OCI-LY7 (cell line): ENCODE results near the gene ROBO1. TPM values are rescaled to one million over a fixed set of nuclear protein-coding genes. Genes with fewer than 3 reads are reported as not detected.

Experiments used
- BruUV-seq: library from RNA; stranded (reverse); fragments of 400-500 nt; replicated peaks from 2 replicates; lab custom pipeline; 2021; lab: Mats Ljungman, UMichigan
- CTCF ChIA-PET: fragments of 300-600 bp; sonication (Branson Sonifier 250); formaldehyde crosslinking; loops from one replicate; lab custom pipeline; 2022; ENCODE audit warnings: antibody characterized with exemption; ENCODE audit not compliant: unreplicated experiment; lab: Charles Lee
- POLR2A ChIA-PET: fragments of 300-600 bp; sonication (Branson Sonifier 250); formaldehyde crosslinking; loops from one replicate; lab custom pipeline; 2022; ENCODE audit warnings: antibody characterized with exemption; lab: Charles Lee
- DNase-seq: peaks from one replicate; pipeline ENCODE4 v3.0.0-alpha.2; 2015; ENCODE audit warnings: low spot score
- H2AFZ ChIP-seq: fragments of 200-600 bp; sonication (generic), shearing (Covaris generic); 2 replicates; pipeline ENCODE4 v1.6.1; 2014; ENCODE audit warnings: mild to moderate bottlenecking, antibody characterized with exemption, low read length, moderate library complexity
- H3K27ac ChIP-seq: fragments of 200-600 bp; sonication (generic); 2 replicates; pipeline ENCODE4 v1.5.1; 2014; ENCODE audit warnings: mixed run types, low read depth, mild to moderate bottlenecking, moderate library complexity, low read length, inconsistent platforms; ENCODE audit not compliant: poor library complexity, severe bottlenecking
- H3K36me3 ChIP-seq: fragments of 200-600 bp; sonication (generic); 2 replicates; pipeline ENCODE4 v1.6.1; 2014; ENCODE audit warnings: mild to moderate bottlenecking, antibody characterized with exemption, low read length, moderate library complexity, mixed read lengths; ENCODE audit not compliant: insufficient read depth
- H3K4me1 ChIP-seq: fragments of 200-600 bp; sonication (generic); 2 replicates; pipeline ENCODE4 v1.5.1; 2014; ENCODE audit warnings: mild to moderate bottlenecking, low read length; ENCODE audit not compliant: insufficient read depth, poor library complexity, severe bottlenecking
- H3K4me2 ChIP-seq: fragments of 200-600 bp; sonication (generic); 2 replicates; pipeline ENCODE4 v1.6.1; 2014; ENCODE audit warnings: mild to moderate bottlenecking, low read length
- H3K4me3 ChIP-seq: fragments of 200-600 bp; sonication (generic); 2 replicates; pipeline ENCODE4 v1.5.1; 2014; ENCODE audit warnings: mild to moderate bottlenecking, low read depth, low read length; ENCODE audit not compliant: poor library complexity, severe bottlenecking
- H3K79me2 ChIP-seq: fragments of 200-600 bp; sonication (generic); 2 replicates; pipeline ENCODE4 v1.6.1; 2016; ENCODE audit warnings: low read depth, mild to moderate bottlenecking, low read length, moderate library complexity, mixed read lengths; ENCODE audit not compliant: insufficient read depth
- H3K9me2 ChIP-seq: fragments of 200-600 bp; sonication (generic); 2 replicates; pipeline ENCODE4 v1.6.1; 2016; ENCODE audit warnings: mild to moderate bottlenecking, low read length, mixed read lengths; ENCODE audit not compliant: insufficient read depth
- H3K9me3 ChIP-seq: fragments of 200-600 bp; sonication (generic); 2 replicates; pipeline ENCODE4 v1.6.1; 2014; ENCODE audit warnings: mild to moderate bottlenecking, mixed run types, low read length, mixed read lengths
- H4K20me1 ChIP-seq: fragments of 200-600 bp; sonication (generic); 2 replicates; pipeline ENCODE4 v1.6.1; 2014; ENCODE audit warnings: mild to moderate bottlenecking, antibody characterized with exemption, low read length, moderate library complexity, mixed read lengths; ENCODE audit not compliant: insufficient read depth
- CTCF ChIP-seq: fragments of 200-600 bp; sonication (generic); conservative IDR thresholded peaks from 2 replicates; pipeline ENCODE4 v1.5.1; 2014; ENCODE audit warnings: mild to moderate bottlenecking, antibody characterized with exemption, low read length, moderate library complexity, mixed read lengths
- EZH2phosphoT487 ChIP-seq: fragments of 200-600 bp; sonication (generic); IDR thresholded peaks from 2 replicates; pipeline ENCODE4 v1.6.1; 2018; ENCODE audit warnings: low read depth, borderline replicate concordance, mild to moderate bottlenecking, mixed run types, antibody characterized with exemption, low read length, moderate library complexity, mixed read lengths
- intact Hi-C: fragments of 100-400 bp; cut with micrococcal nuclease; formaldehyde crosslinking; loops from one replicate; pipeline ENCODE4 v1.10.0; 2022; ENCODE audit not compliant: unreplicated experiment
- total RNA-seq, 2 experiments: library from RNA; depleted of rRNA in 1 of 2; stranded (reverse); fragments of >200 nt in 1 of 2; shearing (Covaris generic) in 1 of 2; gene quantifications; 2 replicates each; pipeline ENCODE4 v1.2.3, GENCODE V29; 2014 to 2022

The ROBO1 gene
- total RNA-seq, 2 experiments from 2014 or later, result not detected

- no peaks in the 10 kb centered on the region for H4K20me1 ChIP-seq
- BruUV-seq, result no TSS peak
- no peak for DNase-seq
- ChIA-PET CTCF (no interaction called here), POLR2A (no interaction called here)
- no peaks in the 10 kb centered on the region for H3K36me3 ChIP-seq
- H3K4me2 ChIP-seq, result no peak overlapping the region
- no peak overlapping the region for H2AFZ ChIP-seq
- H3K4me3 ChIP-seq, result no peak overlapping the region
- no peak for TF ChIP-seq CTCF
- no peak for TF ChIP-seq EZH2phosphoT487
- H3K27ac ChIP-seq, result no peak overlapping the region
- no peaks in the 10 kb centered on the region for H3K4me1 ChIP-seq
- intact Hi-C loops, result no loop called here
- H3K79me2 ChIP-seq, result no peaks in the 10 kb centered on the region
- H3K9me3 ChIP-seq, result no peaks in the 10 kb centered on the region
- no peaks in the 10 kb centered on the region for H3K9me2 ChIP-seq
Observed at GRCh38 chr3:78906930-78907329, 860.9 kb downstream of the ROBO1 start.

DNA sequence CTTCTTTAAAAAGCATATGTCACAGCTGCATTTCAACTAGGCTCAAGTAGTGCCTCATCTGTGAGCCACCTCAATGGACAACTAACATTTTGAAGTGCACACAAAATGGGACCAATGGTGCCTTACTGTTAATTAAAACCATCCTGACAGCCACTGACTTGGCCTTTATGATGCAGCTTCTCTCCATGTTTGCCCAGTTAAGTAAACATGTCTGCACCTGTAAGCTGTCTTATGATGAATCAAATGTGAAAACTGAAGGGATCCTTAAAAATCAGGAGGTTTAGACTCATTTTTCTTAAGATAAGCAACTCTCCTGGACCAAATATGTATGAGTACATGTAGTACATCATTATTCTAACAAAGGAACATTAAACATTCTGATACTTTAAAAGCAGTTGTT, 861.6 kb downstream of the ROBO1 start:
- no peaks in the 10 kb centered on the region for H3K36me3 ChIP-seq
- H3K4me2 ChIP-seq, result no peak overlapping the region
- no peaks in the 10 kb centered on the region for H3K9me3 ChIP-seq
- no peak overlapping the region for H2AFZ ChIP-seq
- DNase-seq, result no peak
- intact Hi-C loops, result no loop called here
- ChIA-PET CTCF (no interaction called here), POLR2A (no interaction called here)
- no peak overlapping the region for H3K4me3 ChIP-seq
- H4K20me1 ChIP-seq, result no peaks in the 10 kb centered on the region
- no TSS peak for BruUV-seq
- H3K27ac ChIP-seq, result no peak overlapping the region
- H3K79me2 ChIP-seq, result no peaks in the 10 kb centered on the region
- H3K9me2 ChIP-seq, result no peaks in the 10 kb centered on the region
- no peaks in the 10 kb centered on the region for H3K4me1 ChIP-seq
- TF ChIP-seq EZH2phosphoT487 (no peak), CTCF (no peak)

DNA sequence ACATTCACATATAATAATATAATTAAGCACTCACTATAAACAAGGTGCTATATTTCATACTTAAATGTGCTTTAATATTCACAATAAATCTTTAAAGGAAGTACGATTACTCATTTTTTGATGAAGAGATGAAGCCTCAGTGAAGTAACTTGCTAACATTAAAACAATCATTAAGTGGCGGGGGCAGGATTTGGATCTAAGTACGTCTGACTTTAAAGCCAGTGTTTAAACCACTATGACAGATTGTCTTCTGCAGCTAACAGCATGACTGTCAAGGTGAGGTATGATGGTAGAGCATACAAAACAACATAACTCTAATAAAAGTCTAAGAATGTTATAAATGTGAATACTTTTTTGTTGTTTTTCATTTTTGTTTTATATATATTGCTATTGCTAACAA, 862.1 kb downstream of the ROBO1 start:
- Histone ChIP-seq H3K9me3 (no peaks in the 10 kb centered on the region), H3K4me3 (no peak overlapping the region), H3K4me2 (no peak overlapping the region), H3K4me1 (no peaks in the 10 kb centered on the region), H3K79me2 (no peaks in the 10 kb centered on the region), H2AFZ (no peak overlapping the region), H3K36me3 (no peaks in the 10 kb centered on the region), H3K9me2 (no peaks in the 10 kb centered on the region), H4K20me1 (no peaks in the 10 kb centered on the region), H3K27ac (no peak overlapping the region)
- no TSS peak for BruUV-seq
- intact Hi-C loops, result no loop called here
- ChIA-PET POLR2A (no interaction called here), CTCF (no interaction called here)
- TF ChIP-seq CTCF (no peak), EZH2phosphoT487 (no peak)
- DNase-seq, result no peak
